ENCODE results near the gene NDUFA6.

NDUFA6 gene

GRCh38 chr22:42070517-42071422 lies 19.8 kb downstream of the NDUFA6 start, which contains the start of gene NAGA:
TSS of gene NAGA (minus strand) at chr22:42070812. CDS start at chr22:42070297, 515 bp downstream.
- peak; percentile 99 for DNase-seq (ENCODE audit: low read depth)

GRCh38 chr22:42069801-42070516 lies 20.6 kb downstream of the NDUFA6 start:
- DNase-seq (ENCODE audit: low read depth): no peak

GRCh38 chr22:42068291-42068690 lies 22.3 kb downstream of the NDUFA6 start:
- no peak for DNase-seq (ENCODE audit: low read depth)

DNA sequence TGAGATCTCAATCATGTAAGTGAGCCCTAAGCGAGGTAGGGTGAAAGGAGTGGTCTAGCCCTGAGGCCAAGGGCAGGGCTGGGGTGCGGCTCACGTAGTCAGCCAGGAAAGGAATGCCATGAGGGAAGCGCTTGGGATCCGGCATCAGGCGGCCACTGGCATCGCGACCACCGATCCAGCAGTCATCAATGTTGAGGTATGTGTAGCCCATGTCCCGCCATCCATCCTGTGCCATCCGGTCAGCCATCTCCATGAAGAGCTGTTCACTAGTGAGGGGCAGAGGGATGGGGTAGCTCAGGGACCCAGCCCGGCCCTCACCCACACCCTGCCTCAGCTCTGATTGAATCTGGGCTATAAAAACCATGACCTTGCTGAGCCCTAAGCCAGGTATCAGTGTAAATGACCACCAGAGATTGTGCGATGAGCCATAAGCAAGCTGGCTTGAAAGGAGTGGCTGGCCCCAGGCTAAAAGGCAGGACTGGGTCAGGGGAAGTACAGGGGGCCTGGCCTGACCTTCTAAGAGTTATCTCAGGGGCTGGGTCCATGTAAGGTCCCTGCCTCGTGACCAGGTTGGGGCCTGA lies 22.8 kb downstream of the NDUFA6 start:
- DNase-seq (ENCODE audit: low read depth): no peak

- DNase-seq (ENCODE audit: low read depth): no peak
Observed at GRCh38 chr22:42066937-42067336, 23.6 kb downstream of the NDUFA6 start.

GRCh38 chr22:42066126-42066761 lies 24.3 kb downstream of the NDUFA6 start:
- DNase-seq (ENCODE audit: low read depth): no peak

GRCh38 chr22:42065438-42066125 lies 25.0 kb downstream of the NDUFA6 start:
- DNase-seq (ENCODE audit: low read depth): no peak

DNA sequence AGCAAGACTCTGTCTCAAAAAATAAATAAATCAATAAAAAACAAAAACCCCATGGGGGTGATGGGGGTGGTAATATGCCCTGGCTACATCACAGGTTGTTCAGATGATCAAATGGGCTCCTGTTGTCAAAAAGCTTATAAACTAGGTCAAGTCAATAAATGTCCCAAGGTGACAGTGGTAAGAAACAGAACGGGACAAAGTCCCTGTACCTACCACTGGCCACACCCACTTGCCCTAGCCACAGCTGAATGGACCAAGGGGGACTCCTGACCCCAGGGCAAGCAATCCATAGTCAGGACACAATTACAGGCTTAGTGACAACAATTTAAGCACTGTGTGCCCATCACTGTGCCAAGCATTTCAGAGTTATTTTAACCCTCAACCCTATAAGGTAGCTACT lies 25.9 kb downstream of the NDUFA6 start:
- no peak for DNase-seq (ENCODE audit: low read depth)

DNA sequence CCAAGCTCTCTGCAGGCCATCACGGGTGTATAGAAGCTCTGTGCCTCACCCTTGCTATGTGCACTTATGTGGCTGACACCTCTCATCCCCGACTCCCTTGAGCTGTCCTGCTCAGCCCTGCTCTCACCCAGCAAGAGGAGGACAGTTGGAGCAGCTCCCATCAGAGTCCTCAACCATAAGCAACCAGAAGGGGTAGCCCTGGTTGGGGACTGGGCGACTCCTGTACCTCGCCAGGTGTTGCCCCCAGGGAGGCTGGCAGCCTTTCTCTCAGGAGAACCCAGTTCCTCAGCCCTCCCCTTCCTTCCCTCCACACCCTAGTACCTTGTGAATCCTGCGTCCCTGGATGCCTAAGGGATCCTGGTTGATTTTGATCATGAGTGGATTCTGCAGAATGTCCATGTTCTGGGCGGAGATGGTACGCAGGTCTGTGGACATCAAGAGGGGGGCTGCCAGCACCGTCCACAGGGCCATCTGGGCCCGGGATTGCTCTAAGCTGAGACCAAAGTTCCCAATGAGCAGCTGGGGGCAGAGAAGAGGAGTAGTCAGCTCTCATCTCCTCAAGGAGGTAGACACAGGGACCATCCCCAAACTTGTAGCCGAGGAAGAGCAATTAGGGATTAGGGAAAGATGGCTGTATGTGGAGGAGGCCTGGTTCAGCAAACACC lies 27.9 kb downstream of the NDUFA6 start:
- no peak for DNase-seq (ENCODE audit: low read depth)

GRCh38 chr22:42061041-42061440 lies 29.5 kb downstream of the NDUFA6 start:
- DNase-seq (ENCODE audit: low read depth): no peak

- DNase-seq (ENCODE audit: low read depth): no peak
Observed at GRCh38 chr22:42060489-42060888, 30.1 kb downstream of the NDUFA6 start.

- DNase-seq (ENCODE audit: low read depth): no peak
Observed at GRCh38 chr22:42056757-42057511, 33.6 kb downstream of the NDUFA6 start.

GRCh38 chr22:42052765-42053164 lies 37.8 kb downstream of the NDUFA6 start:
- DNase-seq (ENCODE audit: low read depth): no peak

- DNase-seq (ENCODE audit: low read depth): no peak
Observed at GRCh38 chr22:42050641-42051180, 39.9 kb downstream of the NDUFA6 start.

DNA sequence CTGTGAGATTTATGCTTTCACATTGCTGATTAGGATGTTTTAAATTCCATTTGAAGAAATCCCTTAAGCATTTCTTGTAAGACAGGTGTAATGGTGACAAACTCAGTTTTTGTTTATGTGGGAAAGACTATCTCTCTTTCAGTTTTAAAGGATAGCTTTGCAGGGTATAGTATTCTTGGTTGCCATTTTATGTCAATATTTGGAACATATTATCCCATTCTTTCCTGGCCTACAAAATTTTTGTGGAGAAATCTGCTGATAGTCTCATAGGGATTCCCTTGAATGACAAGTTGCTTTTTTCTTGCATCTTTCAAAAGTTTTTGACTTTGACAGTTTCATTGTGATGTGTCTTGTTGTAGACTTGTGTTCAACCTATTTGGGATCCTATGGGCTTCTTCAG lies 48.8 kb downstream of the NDUFA6 start:
- DNase-seq (ENCODE audit: low read depth): no peak

GRCh38 chr22:42039271-42039670 lies 51.3 kb downstream of the NDUFA6 start:
- DNase-seq (ENCODE audit: low read depth): peak; percentile 4
